ENCODE data around the gene PAQR6. TPM values are rescaled to one million over a fixed set of nuclear protein-coding genes. Genes with fewer than 3 reads are reported as not detected.
A peak's percentile ranks its signal among the peaks of the same experiment; 100 is the strongest.
"Not testable (repeated sequence)": the region's sequence is repeated elsewhere in the genome, so short reads cannot be mapped to it uniquely, and the experiment has no call there.

The PAQR6 gene
- polyA plus RNA-seq, 1 experiment = 0.06 TPM

- Histone ChIP-seq H3K4me3 (ENCODE audit: low read depth, low read length) (no peak overlapping the region), H3K27me3 (ENCODE audit: control insufficient read depth, insufficient read depth, low read length) (no peaks in the 10 kb centered on the region), H3K36me3 (ENCODE audit: control insufficient read depth, insufficient read depth, low read length) (peaks cover 5% of the 10 kb centered on the region; the same call in 1 of the 2 replicates)
- ChIA-PET POLR2A (no interaction called here), CTCF (interaction anchor here (0.7 to 7.2 kb wide), 6 partner anchors 29 to 126 kb away, joined by 4 to 112 read pairs (median 4); no protein-coding TSS in a partner anchor)
- DNase-seq (ENCODE audit: low read depth) = no peak
- no peak for TF ChIP-seq CTCF (IDR thresholded peaks at IDR 0.05; ENCODE audit: insufficient read depth, low read depth, low read length)
Observed at GRCh38 chr1:156221986-156222692, 25.7 kb downstream of the PAQR6 start.

GRCh38 chr1:156220226-156220625 lies 27.6 kb downstream of the PAQR6 start:
- DNase-seq (ENCODE audit: low read depth) = no peak
- CTCF ChIA-PET = interaction anchor here (1.1 to 1.5 kb wide), 2 partner anchors 71 to 128 kb away, joined by 3 to 4 read pairs; no protein-coding TSS in a partner anchor

GRCh38 chr1:156217871-156218270 lies 30.0 kb downstream of the PAQR6 start:
- peaks cover 2% of the 10 kb centered on the region; the same call in 1 of the 2 replicates for H3K36me3 ChIP-seq (ENCODE audit: control insufficient read depth, insufficient read depth, low read length)
- ChIA-PET POLR2A (interaction anchor here (0.7 kb wide), 1 partner anchor 103 kb away, joined by 5 read pairs; the partner anchor contains the start of gene LMNA), CTCF (interaction anchor here (1.0 to 1.1 kb wide), 3 partner anchors 45 to 127 kb away, joined by 3 to 5 read pairs (median 4); no protein-coding TSS in a partner anchor)
- DNase-seq (ENCODE audit: low read depth) = no peak
- no peak overlapping the region for H3K4me3 ChIP-seq (ENCODE audit: low read depth, low read length)
- no peak for TF ChIP-seq CTCF (IDR thresholded peaks at IDR 0.05; ENCODE audit: insufficient read depth, low read depth, low read length)
- no peaks in the 10 kb centered on the region for H3K27me3 ChIP-seq (ENCODE audit: control insufficient read depth, insufficient read depth, low read length)

More at GRCh38 chr1:156220226-156220625, 27.6 kb downstream of the PAQR6 start:
- Histone ChIP-seq H3K4me3 (ENCODE audit: low read depth, low read length) (no peak overlapping the region), H3K36me3 (ENCODE audit: control insufficient read depth, insufficient read depth, low read length) (peaks cover 5% of the 10 kb centered on the region; the same call in 1 of the 2 replicates), H3K27me3 (ENCODE audit: control insufficient read depth, insufficient read depth, low read length) (no peaks in the 10 kb centered on the region)
- no peak for TF ChIP-seq CTCF (IDR thresholded peaks at IDR 0.05; ENCODE audit: insufficient read depth, low read depth, low read length)
- POLR2A ChIA-PET = no interaction called here

- CTCF ChIA-PET = interaction anchor here (0.6 kb wide), 1 partner anchor 9 kb away, joined by 3 read pairs; no protein-coding TSS in a partner anchor
- H3K36me3 ChIP-seq (ENCODE audit: control insufficient read depth, insufficient read depth, low read length); POLR2A ChIA-PET; H3K27me3 ChIP-seq (ENCODE audit: control insufficient read depth, insufficient read depth, low read length); H3K4me3 ChIP-seq (ENCODE audit: low read depth, low read length); DNase-seq (ENCODE audit: low read depth): not testable (repeated sequence)
Observed at GRCh38 chr1:156216361-156217086, 31.3 kb downstream of the PAQR6 start.

GRCh38 chr1:156214024-156214748 lies 33.7 kb downstream of the PAQR6 start:
- Histone ChIP-seq H3K36me3 (ENCODE audit: control insufficient read depth, insufficient read depth, low read length) (peaks cover 8% of the 10 kb centered on the region), H3K27me3 (ENCODE audit: control insufficient read depth, insufficient read depth, low read length) (no peaks in the 10 kb centered on the region), H3K4me3 (ENCODE audit: low read depth, low read length) (peak overlapping the region; percentile 47; the same call in 1 of the 2 replicates)
- ChIA-PET CTCF (interaction anchor here (0.6 to 3.8 kb wide), 4 partner anchors 11 to 124 kb away, joined by 3 to 37 read pairs (median 5); no protein-coding TSS in a partner anchor), POLR2A (no interaction called here)
- no peak for TF ChIP-seq CTCF (IDR thresholded peaks at IDR 0.05; ENCODE audit: insufficient read depth, low read depth, low read length)
- DNase-seq (ENCODE audit: low read depth) = no peak
